PC-3 (cell line): Measurements from ENCODE around the gene SOX1.

Experiments
- EZH2 ChIP-seq: fragments of 300-600 bp; sonication (generic); IDR thresholded peaks from one replicate; pipeline ENCODE4 v1.6.1; 2017; ENCODE audit warnings: antibody characterized with exemption, mild to moderate bottlenecking, low read length; ENCODE audit not compliant: unreplicated experiment
- TF ChIP-seq, protein P1 (sequence below): fragments of 300-600 bp; sonication (generic); conservative IDR thresholded peaks from 2 replicates; pipeline ENCODE4 v1.5.1; 2017; ENCODE audit warnings: antibody characterized with exemption, low read depth, mild to moderate bottlenecking, low read length

DNA sequence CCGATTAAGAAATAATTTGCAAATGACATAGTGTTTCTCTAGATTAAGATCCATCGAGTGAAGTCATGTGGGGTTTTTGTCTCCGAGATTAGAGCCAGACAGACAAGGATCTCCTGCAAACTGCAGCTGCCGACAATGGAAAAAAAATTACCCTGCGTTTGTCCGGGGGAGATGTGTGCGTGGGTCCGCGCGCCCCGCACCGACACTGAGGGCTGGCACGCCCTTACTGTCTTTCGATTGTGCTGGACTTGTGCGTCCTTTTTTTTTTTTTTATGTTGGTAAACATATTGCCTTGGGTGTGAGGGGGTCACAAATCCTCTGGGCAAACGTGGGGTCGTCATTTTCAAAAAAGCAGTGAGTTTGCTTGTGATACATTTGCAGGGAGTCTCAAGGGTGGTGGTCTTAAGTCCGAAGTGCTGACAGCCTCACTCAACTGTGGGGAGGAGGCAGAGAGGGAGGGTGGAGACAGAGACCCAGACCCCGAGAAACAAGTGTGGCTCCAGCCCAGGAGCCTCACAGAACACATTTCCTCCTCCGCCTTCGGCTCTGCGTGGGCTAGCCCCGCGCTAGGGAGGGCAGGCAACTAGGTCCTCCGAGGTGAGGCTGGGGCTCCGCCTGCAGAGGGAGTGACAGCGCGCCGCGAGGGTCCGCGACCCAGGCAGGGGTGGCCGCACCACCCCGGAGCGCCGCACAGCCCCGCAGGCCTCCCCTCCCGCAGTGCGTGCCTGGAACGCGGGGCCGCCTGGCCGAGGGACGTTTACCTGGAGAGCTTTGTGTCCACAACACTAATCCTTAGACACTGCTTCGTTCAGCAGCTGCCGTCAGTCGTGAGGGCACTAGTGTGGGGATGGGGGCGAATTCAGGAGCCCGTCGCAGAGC, 11.7 kb upstream of the SOX1 start:
- no peak for TF ChIP-seq EZH2
- TF ChIP-seq, protein P1, sequence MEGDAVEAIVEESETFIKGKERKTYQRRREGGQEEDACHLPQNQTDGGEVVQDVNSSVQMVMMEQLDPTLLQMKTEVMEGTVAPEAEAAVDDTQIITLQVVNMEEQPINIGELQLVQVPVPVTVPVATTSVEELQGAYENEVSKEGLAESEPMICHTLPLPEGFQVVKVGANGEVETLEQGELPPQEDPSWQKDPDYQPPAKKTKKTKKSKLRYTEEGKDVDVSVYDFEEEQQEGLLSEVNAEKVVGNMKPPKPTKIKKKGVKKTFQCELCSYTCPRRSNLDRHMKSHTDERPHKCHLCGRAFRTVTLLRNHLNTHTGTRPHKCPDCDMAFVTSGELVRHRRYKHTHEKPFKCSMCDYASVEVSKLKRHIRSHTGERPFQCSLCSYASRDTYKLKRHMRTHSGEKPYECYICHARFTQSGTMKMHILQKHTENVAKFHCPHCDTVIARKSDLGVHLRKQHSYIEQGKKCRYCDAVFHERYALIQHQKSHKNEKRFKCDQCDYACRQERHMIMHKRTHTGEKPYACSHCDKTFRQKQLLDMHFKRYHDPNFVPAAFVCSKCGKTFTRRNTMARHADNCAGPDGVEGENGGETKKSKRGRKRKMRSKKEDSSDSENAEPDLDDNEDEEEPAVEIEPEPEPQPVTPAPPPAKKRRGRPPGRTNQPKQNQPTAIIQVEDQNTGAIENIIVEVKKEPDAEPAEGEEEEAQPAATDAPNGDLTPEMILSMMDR = no peak
